Erythroblast (primary cell): ENCODE data around the gene CTCFL.

Source experiments
- GATA1 ChIP-seq: IDR thresholded peaks from 2 replicates; pipeline ENCODE4 v1.6.1; 2011; ENCODE audit warnings: low read depth, mild to moderate bottlenecking, control low read depth, low read length, moderate library complexity
- POLR2A ChIP-seq: IDR thresholded peaks from 2 replicates; pipeline ENCODE4 v1.6.1; 2011; ENCODE audit warnings: mild to moderate bottlenecking, low read length

DNA sequence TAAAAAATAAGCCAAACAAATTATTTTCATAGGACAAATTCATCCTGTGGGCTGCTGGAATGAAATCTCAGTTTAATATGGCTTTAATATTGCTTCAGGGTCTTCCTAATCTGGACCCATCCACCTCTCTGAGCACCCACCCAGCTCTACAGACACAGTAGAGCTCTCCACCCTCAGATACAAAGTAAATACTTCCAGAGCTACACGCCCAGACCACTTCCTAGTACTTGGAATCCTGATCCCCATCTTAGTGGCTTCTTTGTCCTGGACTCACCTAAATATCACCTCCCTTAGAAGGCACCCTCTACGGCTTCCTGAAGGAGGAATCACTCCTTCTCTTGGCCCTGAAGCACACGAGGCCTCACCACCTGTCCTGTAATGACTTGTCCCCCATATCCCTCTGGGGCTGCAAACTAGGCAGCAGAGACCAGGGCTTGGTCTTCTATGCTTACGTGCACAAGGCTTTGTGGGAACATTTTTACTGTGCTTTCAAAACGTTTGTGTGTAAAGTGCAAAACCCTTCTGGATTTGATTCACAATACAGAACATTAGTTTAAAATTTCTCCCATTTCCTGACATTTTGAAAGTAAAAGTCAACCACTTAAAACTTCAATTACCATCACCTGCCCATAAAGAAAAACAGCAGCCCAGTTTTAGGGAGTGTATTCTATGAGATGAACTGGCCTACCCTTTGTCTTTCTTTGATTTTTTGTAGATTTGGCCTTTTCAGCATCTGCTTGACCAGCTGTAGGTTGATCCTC is 2.4 kb downstream of the CTCFL start:
- TF ChIP-seq POLR2A (no peak), GATA1 (no peak)
